ENCODE measurements around the gene FANCG.
A peak's percentile ranks its signal among the peaks of the same experiment; 100 is the strongest.

Gene FANCG

DNA sequence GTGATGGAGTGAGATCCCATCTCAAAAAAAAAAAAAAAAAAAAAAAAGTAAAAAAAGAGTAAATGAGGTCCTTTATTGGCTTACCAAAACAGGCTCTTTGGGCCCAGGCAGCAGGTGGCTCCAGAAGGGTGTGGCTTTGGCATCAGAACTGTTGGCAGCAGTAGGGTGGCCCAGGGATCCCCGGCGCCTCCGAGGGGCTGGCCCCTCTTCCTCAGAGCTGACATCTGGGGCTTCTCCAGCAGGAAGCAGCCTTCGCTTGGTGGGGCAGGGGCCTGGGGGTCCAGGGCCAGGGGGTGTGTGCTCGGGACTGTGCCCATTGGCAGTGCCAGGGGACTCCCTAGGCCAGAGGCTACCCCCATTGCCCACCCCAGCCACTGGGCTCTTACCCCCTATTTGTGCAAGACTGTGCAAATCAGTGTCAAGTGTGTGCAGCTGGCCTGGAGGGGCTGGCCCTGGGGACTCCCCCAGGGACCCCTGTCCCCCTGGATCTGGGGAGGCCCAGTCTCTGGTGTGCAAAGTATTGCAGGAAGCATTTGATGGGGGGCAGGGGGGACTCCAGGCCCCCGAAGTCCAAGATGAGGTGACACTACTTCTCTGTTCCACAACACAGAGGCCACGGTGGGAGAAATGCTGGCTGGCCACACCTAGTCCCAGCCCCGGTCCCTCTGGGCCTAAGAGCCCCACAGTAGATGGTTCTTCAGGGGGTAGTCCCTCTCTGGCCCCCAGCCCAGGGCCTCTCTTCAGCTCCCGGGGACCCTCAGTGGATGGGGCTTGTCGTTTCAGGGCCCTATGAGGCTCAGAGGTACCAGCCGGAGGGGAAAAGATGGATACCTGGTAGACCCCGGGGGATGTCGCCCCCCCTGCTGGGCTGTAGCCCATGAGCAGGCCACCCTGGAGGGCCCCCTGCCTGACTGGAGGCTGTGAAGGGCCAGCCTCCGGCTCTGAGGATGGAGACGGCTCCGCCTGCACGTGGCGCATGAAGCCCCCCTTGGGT, 27.9 kb upstream of the FANCG start:
- POLR2A ChIA-PET = interaction anchor here (0.7 kb wide), 1 partner anchor 16 kb away, joined by 5 read pairs; no protein-coding TSS in a partner anchor
- Histone ChIP-seq H3K36me3 (ENCODE audit: control insufficient read depth in 2 of 2, insufficient read depth in 1 of 2, low read length in 2 of 2) (peaks cover 0 to 40% of the 10 kb centered on the region in 2 experiments; a peak in 1 of 3 replicates), H3K27ac (ENCODE audit: extremely low read depth, low read depth, low read length) (no peak overlapping the region), H3K4me1 (ENCODE audit: control insufficient read depth, insufficient read depth, low read length) (no peaks in the 10 kb centered on the region; the same call in 1 of the 2 replicates), H3K4me3 (ENCODE audit: low read depth, low read length) (no peak overlapping the region), H3K9me3 (ENCODE audit: control insufficient read depth, insufficient read depth, low read depth, low read length) (no peaks in the 10 kb centered on the region)
- CTCF ChIA-PET = interaction anchor here (1.5 kb wide), 1 partner anchor 11 kb away, joined by 5 read pairs; the partner anchor contains the start of gene PIGO
- TF ChIP-seq ZNF548 (tag by site-specific recombination; IDR thresholded peaks at IDR 0.05) = no peak
- peak; percentile 27; the same call in 1 of the 2 replicates for TF ChIP-seq GLIS1 (tag by site-specific recombination; IDR thresholded peaks at IDR 0.05)

DNA sequence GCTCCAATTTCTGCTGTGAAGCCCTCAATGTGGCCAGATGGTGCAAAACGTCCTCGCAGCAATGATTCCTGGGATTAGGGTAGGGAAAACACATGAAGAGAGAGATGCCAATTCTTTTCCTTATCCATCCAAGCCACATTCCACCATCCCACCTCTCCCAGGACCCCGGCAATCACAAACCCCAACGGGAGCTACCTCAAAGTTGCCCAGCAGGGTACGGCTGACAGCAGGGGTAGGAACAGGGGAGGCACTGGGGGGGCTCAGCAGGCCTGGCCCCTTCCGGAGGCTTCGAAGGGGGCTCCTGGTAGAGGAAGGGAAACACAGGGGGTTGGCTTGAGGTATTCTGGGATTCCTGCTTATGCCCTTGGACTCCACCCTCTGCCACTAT, 26.6 kb upstream of the FANCG start:
- Histone ChIP-seq H3K36me3 (ENCODE audit: control insufficient read depth in 2 of 2, insufficient read depth in 1 of 2, low read length in 2 of 2) (peaks cover 0 to 49% of the 10 kb centered on the region in 2 experiments; a peak in 1 of 3 replicates), H3K9me3 (ENCODE audit: control insufficient read depth, insufficient read depth, low read depth, low read length) (no peaks in the 10 kb centered on the region), H3K4me1 (ENCODE audit: control insufficient read depth, insufficient read depth, low read length) (no peaks in the 10 kb centered on the region), H3K27ac (ENCODE audit: extremely low read depth, low read depth, low read length) (no peak overlapping the region), H3K4me3 (ENCODE audit: low read depth, low read length) (no peak overlapping the region)
- CTCF ChIA-PET = interaction anchor here (0.6 kb wide), 1 partner anchor 11 kb away, joined by 3 read pairs; no protein-coding TSS in a partner anchor
- POLR2A ChIA-PET = interaction anchor here (1.0 kb wide), 1 partner anchor 13 kb away, joined by 4 read pairs; no protein-coding TSS in a partner anchor
- TF ChIP-seq, protein P1, sequence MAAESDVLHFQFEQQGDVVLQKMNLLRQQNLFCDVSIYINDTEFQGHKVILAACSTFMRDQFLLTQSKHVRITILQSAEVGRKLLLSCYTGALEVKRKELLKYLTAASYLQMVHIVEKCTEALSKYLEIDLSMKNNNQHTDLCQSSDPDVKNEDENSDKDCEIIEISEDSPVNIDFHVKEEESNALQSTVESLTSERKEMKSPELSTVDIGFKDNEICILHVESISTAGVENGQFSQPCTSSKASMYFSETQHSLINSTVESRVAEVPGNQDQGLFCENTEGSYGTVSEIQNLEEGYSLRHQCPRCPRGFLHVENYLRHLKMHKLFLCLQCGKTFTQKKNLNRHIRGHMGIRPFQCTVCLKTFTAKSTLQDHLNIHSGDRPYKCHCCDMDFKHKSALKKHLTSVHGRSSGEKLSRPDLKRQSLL (tag by site-specific recombination; IDR thresholded peaks at IDR 0.05) = no peak
- TF ChIP-seq ZNF341 (tag by site-specific recombination; IDR thresholded peaks at IDR 0.05; ENCODE audit: low read depth) (no peak), ZNF138 (tag by site-specific recombination; IDR thresholded peaks at IDR 0.05; ENCODE audit: borderline replicate concordance) (no peak), ZNF404 (tag by site-specific recombination; IDR thresholded peaks at IDR 0.05) (no peak), ZNF626 (tag by site-specific recombination; IDR thresholded peaks at IDR 0.05) (no peak), ZNF707 (tag by site-specific recombination; IDR thresholded peaks at IDR 0.05) (no peak), ZNF660 (tag by site-specific recombination; IDR thresholded peaks at IDR 0.05) (no peak), TSHZ1 (tag by site-specific recombination; IDR thresholded peaks at IDR 0.05; ENCODE audit: borderline replicate concordance) (no peak), ZNF670 (tag by site-specific recombination; IDR thresholded peaks at IDR 0.05; ENCODE audit: low read depth) (no peak), ZBTB10 (tag by site-specific recombination; IDR thresholded peaks at IDR 0.05) (no peak), ZNF621 (tag by site-specific recombination; IDR thresholded peaks at IDR 0.05) (no peak), ZNF785 (tag by site-specific recombination; IDR thresholded peaks at IDR 0.05) (no peak), YY2 (tag by site-specific recombination; IDR thresholded peaks at IDR 0.05) (no peak)
- TF ChIP-seq, protein P2, sequence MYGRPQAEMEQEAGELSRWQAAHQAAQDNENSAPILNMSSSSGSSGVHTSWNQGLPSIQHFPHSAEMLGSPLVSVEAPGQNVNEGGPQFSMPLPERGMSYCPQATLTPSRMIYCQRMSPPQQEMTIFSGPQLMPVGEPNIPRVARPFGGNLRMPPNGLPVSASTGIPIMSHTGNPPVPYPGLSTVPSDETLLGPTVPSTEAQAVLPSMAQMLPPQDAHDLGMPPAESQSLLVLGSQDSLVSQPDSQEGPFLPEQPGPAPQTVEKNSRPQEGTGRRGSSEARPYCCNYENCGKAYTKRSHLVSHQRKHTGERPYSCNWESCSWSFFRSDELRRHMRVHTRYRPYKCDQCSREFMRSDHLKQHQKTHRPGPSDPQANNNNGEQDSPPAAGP (tag by site-specific recombination; IDR thresholded peaks at IDR 0.05) = no peak
- TF ChIP-seq, protein P3, sequence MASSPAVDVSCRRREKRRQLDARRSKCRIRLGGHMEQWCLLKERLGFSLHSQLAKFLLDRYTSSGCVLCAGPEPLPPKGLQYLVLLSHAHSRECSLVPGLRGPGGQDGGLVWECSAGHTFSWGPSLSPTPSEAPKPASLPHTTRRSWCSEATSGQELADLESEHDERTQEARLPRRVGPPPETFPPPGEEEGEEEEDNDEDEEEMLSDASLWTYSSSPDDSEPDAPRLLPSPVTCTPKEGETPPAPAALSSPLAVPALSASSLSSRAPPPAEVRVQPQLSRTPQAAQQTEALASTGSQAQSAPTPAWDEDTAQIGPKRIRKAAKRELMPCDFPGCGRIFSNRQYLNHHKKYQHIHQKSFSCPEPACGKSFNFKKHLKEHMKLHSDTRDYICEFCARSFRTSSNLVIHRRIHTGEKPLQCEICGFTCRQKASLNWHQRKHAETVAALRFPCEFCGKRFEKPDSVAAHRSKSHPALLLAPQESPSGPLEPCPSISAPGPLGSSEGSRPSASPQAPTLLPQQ (tag by site-specific recombination; IDR thresholded peaks at IDR 0.05) = no peak
- TF ChIP-seq, protein P4, sequence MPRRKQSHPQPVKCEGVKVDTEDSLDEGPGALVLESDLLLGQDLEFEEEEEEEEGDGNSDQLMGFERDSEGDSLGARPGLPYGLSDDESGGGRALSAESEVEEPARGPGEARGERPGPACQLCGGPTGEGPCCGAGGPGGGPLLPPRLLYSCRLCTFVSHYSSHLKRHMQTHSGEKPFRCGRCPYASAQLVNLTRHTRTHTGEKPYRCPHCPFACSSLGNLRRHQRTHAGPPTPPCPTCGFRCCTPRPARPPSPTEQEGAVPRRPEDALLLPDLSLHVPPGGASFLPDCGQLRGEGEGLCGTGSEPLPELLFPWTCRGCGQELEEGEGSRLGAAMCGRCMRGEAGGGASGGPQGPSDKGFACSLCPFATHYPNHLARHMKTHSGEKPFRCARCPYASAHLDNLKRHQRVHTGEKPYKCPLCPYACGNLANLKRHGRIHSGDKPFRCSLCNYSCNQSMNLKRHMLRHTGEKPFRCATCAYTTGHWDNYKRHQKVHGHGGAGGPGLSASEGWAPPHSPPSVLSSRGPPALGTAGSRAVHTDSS (tag by site-specific recombination; IDR thresholded peaks at IDR 0.05) = no peak
- TF ChIP-seq, protein P5, sequence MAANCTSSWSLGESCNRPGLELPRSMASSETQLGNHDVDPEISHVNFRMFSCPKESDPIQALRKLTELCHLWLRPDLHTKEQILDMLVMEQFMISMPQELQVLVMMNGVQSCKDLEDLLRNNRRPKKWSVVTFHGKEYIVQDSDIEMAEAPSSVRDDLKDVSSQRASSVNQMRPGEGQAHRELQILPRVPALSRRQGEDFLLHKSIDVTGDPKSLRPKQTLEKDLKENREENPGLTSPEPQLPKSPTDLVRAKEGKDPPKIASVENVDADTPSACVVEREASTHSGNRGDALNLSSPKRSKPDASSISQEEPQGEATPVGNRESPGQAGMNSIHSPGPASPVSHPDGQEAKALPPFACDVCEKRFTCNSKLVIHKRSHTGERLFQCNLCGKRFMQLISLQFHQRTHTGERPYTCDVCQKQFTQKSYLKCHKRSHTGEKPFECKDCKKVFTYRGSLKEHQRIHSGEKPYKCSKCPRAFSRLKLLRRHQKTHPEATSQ (tag by site-specific recombination; IDR thresholded peaks at IDR 0.05) = no peak

All from HEK293 (cell line).